Measurements from ENCODE around the gene ANKLE2.
A peak's percentile ranks its signal among the peaks of the same experiment; 100 is the strongest.
"Not testable (repeated sequence)": the region's sequence is repeated elsewhere in the genome, so short reads cannot be mapped to it uniquely, and the experiment has no call there.

Gene ANKLE2

GRCh38 chr12:132718644-132719043 is 43.0 kb downstream of the ANKLE2 start:
- DNase-seq, result no peak

- no peak for DNase-seq
Observed at GRCh38 chr12:132717531-132718387, 43.9 kb downstream of the ANKLE2 start.

GRCh38 chr12:132717011-132717410 is 44.6 kb downstream of the ANKLE2 start:
- DNase-seq, result no peak

- no peak for DNase-seq
Observed at GRCh38 chr12:132716356-132716755, 45.3 kb downstream of the ANKLE2 start.

GRCh38 chr12:132715874-132716273 is 45.8 kb downstream of the ANKLE2 start:
- DNase-seq, result no peak

GRCh38 chr12:132713123-132713522 is 48.5 kb downstream of the ANKLE2 start:
- no peak for DNase-seq

- DNase-seq, result no peak
Observed at GRCh38 chr12:132711080-132711843, 50.4 kb downstream of the ANKLE2 start.

- peak; percentile 67 for DNase-seq
Observed at GRCh38 chr12:132710405-132711079, 51.1 kb downstream of the ANKLE2 start, which contains the start of gene PGAM5. Gene PGAM5, plus strand, starts transcription at chr12:132710842. Its CDS starts 35 bp downstream, at chr12:132710877.

GRCh38 chr12:132710043-132710404 is 51.6 kb downstream of the ANKLE2 start:
- no peak for DNase-seq

GRCh38 chr12:132708150-132708549 is 53.5 kb downstream of the ANKLE2 start:
- no peak for DNase-seq

GRCh38 chr12:132707241-132707640 is 54.4 kb downstream of the ANKLE2 start:
- no peak for DNase-seq

- no peak for DNase-seq
Observed at GRCh38 chr12:132703641-132704040, 58.0 kb downstream of the ANKLE2 start.

GRCh38 chr12:132702640-132703039 is 59.0 kb downstream of the ANKLE2 start:
- DNase-seq, result no peak

- DNase-seq, result no peak
Observed at GRCh38 chr12:132700212-132700822, 61.3 kb downstream of the ANKLE2 start.

- no peak for DNase-seq
Observed at GRCh38 chr12:132698341-132698740, 63.3 kb downstream of the ANKLE2 start.

GRCh38 chr12:132695431-132695830 is 66.2 kb downstream of the ANKLE2 start:
- DNase-seq, result no peak

- DNase-seq, result not testable (repeated sequence)
Observed at GRCh38 chr12:132694888-132695287, 66.7 kb downstream of the ANKLE2 start.

- not testable (repeated sequence) for DNase-seq
Observed at GRCh38 chr12:132692030-132692429, 69.6 kb downstream of the ANKLE2 start.

- no peak for DNase-seq
Observed at GRCh38 chr12:132690112-132690511, 71.5 kb downstream of the ANKLE2 start.

GRCh38 chr12:132689227-132689626 is 72.4 kb downstream of the ANKLE2 start:
- no peak for DNase-seq

GRCh38 chr12:132687211-132688164 is 74.1 kb downstream of the ANKLE2 start, which contains the start of the genes POLE and PXMP2:
Gene POLE, minus strand, starts transcription at chr12:132687342. Its CDS starts 27 bp downstream, at chr12:132687315.
Gene PXMP2, plus strand, starts transcription at chr12:132687587. Its CDS starts 84 bp downstream, at chr12:132687671.
- peak; percentile 90 for DNase-seq

GRCh38 chr12:132686825-132687210 is 74.8 kb downstream of the ANKLE2 start:
- no peak for DNase-seq
